ENCODE measurements around the gene CCDC150.
"Not testable (repeated sequence)": the region's sequence is repeated elsewhere in the genome, so short reads cannot be mapped to it uniquely, and the experiment has no call there.

CCDC150 gene

DNA sequence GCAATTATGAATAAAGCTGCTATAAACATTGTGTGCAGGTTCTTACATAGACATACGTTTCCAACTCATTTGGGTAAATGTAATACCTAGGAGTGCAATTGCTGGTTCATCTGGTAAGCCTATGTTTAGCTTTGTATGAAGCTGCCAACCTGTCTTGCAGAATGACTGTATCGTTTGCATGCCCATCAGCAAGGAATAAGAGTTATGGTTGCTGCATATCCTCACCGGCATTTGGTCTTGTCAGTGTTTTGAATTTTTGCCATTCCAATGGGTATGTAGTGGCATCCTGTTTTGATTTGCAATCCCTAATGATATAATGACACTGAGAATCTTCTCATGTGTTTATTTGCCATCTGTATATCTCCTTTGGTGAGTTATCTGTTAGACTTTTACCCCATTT lies 20.7 kb downstream of the CCDC150 start:
- DNase-seq (ENCODE audit: low spot score) = no peak
- TF ChIP-seq, protein P1, sequence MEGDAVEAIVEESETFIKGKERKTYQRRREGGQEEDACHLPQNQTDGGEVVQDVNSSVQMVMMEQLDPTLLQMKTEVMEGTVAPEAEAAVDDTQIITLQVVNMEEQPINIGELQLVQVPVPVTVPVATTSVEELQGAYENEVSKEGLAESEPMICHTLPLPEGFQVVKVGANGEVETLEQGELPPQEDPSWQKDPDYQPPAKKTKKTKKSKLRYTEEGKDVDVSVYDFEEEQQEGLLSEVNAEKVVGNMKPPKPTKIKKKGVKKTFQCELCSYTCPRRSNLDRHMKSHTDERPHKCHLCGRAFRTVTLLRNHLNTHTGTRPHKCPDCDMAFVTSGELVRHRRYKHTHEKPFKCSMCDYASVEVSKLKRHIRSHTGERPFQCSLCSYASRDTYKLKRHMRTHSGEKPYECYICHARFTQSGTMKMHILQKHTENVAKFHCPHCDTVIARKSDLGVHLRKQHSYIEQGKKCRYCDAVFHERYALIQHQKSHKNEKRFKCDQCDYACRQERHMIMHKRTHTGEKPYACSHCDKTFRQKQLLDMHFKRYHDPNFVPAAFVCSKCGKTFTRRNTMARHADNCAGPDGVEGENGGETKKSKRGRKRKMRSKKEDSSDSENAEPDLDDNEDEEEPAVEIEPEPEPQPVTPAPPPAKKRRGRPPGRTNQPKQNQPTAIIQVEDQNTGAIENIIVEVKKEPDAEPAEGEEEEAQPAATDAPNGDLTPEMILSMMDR (IDR thresholded peaks at IDR 0.05; ENCODE audit: extremely low read depth, insufficient read depth, missing control alignments) = no peak
- in situ Hi-C loops (cut with MboI; ENCODE audit: low pct_unique_long_range_greater_than_20kb, low sequenced_read_pairs, unreplicated experiment) = no loop called here

DNA sequence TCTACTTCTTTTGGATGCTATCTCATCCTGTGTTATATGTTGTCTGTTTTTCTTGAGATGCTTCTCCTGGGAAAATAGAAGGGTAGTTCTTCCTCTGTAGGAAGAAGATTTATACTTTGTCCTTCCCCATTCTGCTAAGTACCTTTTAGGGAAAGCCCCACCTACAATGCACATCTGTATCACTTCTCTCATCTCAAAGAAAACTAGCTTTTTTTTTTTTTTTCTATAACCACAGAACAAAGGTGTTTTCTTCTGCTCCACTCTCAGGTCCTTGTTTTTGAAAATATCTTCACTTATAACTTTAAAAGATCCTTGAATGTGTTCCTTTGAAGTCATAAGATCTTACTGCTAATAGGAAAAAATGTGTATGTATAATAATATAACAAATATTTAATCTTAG lies 30.8 kb downstream of the CCDC150 start:
- TF ChIP-seq, protein P1 (IDR thresholded peaks at IDR 0.05; ENCODE audit: extremely low read depth, insufficient read depth, missing control alignments) = no peak
- DNase-seq (ENCODE audit: low spot score) = no peak
- in situ Hi-C loops (cut with MboI; ENCODE audit: low pct_unique_long_range_greater_than_20kb, low sequenced_read_pairs, unreplicated experiment) = no loop called here

DNA sequence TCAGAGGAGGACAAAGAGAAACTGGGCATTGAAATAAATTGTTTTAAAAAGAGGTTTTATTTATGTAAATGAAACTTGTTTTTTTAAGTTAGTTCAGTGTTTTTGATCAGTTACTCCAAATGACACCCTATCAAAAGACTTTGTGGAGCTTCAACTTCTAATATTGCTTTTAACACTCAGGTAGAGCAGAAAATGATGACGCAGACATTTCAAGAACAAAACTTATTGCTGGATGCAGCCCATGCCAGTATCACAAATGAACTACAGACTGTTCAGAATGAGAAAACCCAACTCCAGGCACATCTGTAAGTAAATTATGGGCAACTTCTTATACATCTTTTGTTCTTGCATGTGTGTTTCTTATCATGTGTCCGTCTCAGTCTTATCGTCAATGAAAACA lies 36.4 kb downstream of the CCDC150 start:
- no peak for DNase-seq (ENCODE audit: low spot score)
- TF ChIP-seq, protein P1 (IDR thresholded peaks at IDR 0.05; ENCODE audit: extremely low read depth, insufficient read depth, missing control alignments) = no peak
- in situ Hi-C loops (cut with MboI; ENCODE audit: low pct_unique_long_range_greater_than_20kb, low sequenced_read_pairs, unreplicated experiment) = no loop called here

DNA sequence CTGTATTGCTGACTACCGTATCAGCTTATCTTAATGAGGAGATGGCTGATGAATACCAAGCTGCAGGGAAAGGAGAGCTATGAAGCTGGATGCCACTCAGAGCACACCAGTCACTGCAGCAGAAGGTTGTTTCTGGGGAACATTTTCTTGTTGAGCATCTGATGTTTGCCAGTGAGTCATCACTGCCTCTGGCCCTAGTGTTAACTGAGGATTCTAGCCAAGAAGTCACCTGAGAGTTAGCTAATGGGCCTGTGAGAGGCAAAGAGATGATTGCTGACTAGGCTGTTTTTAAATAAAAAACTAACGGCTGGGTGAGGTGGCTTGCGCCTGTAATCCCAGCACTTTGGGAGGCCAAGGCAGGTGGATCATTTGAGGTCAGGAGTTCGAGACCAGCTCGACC lies 37.9 kb downstream of the CCDC150 start:
- in situ Hi-C loops (cut with MboI; ENCODE audit: low pct_unique_long_range_greater_than_20kb, low sequenced_read_pairs, unreplicated experiment) = no loop called here
- no peak for DNase-seq (ENCODE audit: low spot score)
- TF ChIP-seq, protein P1 (IDR thresholded peaks at IDR 0.05; ENCODE audit: extremely low read depth, insufficient read depth, missing control alignments) = no peak

DNA sequence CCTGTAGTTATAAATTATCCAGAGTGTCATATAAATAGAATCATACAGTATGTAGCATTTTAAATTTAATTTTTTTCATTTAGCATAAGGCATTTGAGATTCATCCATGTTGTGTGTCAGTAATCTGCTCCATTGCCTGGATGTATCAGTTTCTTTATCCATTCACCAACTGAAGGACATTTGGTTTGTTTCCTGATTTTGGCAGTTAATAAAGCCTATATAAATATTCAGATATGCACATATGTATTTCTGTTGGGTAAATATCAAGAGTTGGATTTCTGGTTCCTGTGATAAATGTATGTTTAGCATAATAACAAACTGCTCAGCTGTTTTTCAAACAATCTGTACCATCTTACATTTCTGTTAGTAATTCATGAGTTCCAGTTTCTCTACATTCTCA lies 39.9 kb downstream of the CCDC150 start:
- in situ Hi-C loops (cut with MboI; ENCODE audit: low pct_unique_long_range_greater_than_20kb, low sequenced_read_pairs, unreplicated experiment) = no loop called here
- no peak for DNase-seq (ENCODE audit: low spot score)
- TF ChIP-seq, protein P1 (IDR thresholded peaks at IDR 0.05; ENCODE audit: extremely low read depth, insufficient read depth, missing control alignments) = no peak

DNA sequence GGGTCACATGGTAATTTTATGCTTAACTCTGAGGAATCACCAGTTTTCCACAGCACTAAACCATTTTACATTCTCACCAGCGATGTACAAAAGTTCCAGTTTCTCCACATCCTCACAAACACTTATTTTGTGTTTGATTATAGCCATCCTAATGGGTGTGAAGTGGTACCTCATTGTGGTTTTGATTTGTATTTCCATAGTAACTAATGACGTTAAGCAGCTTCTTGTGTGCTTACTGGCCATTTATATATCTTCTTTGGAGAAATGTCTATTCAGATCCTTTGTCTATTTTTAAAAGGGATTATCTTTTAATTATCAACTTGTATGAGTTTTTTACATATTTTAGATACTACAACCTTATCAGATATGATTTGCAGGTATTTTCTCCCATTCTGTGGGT lies 42.0 kb downstream of the CCDC150 start:
- in situ Hi-C loops (cut with MboI; ENCODE audit: low pct_unique_long_range_greater_than_20kb, low sequenced_read_pairs, unreplicated experiment) = no loop called here
- no peak for DNase-seq (ENCODE audit: low spot score)
- TF ChIP-seq, protein P1 (IDR thresholded peaks at IDR 0.05; ENCODE audit: extremely low read depth, insufficient read depth, missing control alignments) = no peak

DNA sequence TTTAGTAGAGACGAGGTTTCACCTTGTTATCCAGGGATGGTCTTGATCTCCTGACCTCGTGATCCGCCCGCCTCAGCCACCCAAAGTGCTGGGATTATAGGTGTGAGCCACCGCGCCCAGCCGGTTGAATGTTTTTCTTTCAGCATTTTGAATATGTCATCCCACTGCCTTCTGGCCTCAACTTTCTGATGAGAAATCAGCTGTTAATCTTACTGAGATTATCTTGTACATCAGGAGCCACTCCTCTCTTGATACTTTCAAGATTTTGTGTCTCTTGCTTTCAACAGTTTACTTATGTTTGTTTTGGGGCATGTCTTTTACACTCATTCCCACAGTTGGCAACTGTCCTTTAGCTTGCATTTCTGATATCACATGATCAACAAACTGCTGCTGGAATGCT lies 46.3 kb downstream of the CCDC150 start:
- in situ Hi-C loops (cut with MboI; ENCODE audit: low pct_unique_long_range_greater_than_20kb, low sequenced_read_pairs, unreplicated experiment) = no loop called here
- DNase-seq (ENCODE audit: low spot score) = no peak
- TF ChIP-seq, protein P1 (IDR thresholded peaks at IDR 0.05; ENCODE audit: extremely low read depth, insufficient read depth, missing control alignments) = no peak

DNA sequence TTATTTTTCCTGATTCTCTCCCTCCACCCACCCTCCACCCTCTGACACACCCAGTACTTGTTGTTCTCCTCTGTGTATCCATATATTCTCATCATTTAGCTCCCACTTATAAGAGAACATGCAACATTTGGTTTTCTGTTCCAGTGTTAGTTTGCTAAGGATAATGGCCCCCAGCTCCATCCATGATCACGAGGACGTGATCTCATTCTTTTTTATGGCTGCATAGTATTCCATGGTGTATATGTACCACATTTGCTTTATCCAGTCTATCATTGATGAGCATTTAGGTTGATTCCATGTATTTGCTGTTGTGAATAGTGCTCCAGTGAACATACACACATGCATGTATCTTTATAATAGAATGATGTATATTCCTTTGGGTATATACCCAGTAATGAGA lies 47.2 kb downstream of the CCDC150 start:
- DNase-seq (ENCODE audit: low spot score); in situ Hi-C loops (cut with MboI; ENCODE audit: low pct_unique_long_range_greater_than_20kb, low sequenced_read_pairs, unreplicated experiment): not testable (repeated sequence)
